Ovary (tissue), 9 donors: ENCODE results near the gene BCAR3. TPM values are rescaled to one million over a fixed set of nuclear protein-coding genes. Genes with fewer than 3 reads are reported as not detected.

Experiments
- DNase-seq, 5 donors: peaks; one replicate each; pipeline ENCODE4 v3.0.0-alpha.2; 2019 to 2020
- H3K27ac ChIP-seq, 2 donors: fragments of 200-600 bp; one replicate each; pipeline versions ENCODE4 v1.5.1 to v1.8.0; 2019 to 2022
- H3K27me3 ChIP-seq: fragments of 200-600 bp; one replicate; pipeline ENCODE4 v1.8.0; 2022
- H3K36me3 ChIP-seq: fragments of 200-600 bp; sonication (generic); one replicate; pipeline ENCODE4 v1.5.1; 2019
- H3K4me1 ChIP-seq: one replicate; pipeline ENCODE4 v1.8.1; 2013; ENCODE audit warnings: mild to moderate bottlenecking, moderate library complexity; ENCODE audit not compliant: insufficient read depth
- H3K4me3 ChIP-seq: fragments of 200-600 bp; sonication (generic); one replicate; pipeline ENCODE4 v1.5.1; 2017
- H3K9me3 ChIP-seq, 2 donors: fragments of 200-600 bp in 1 of 2; sonication (generic) in 1 of 2; one replicate each; pipeline versions ENCODE4 v1.5.1 to v1.8.1; 2013 to 2019; ENCODE audit warnings: mild to moderate bottlenecking in 1 of 2, moderate library complexity in 1 of 2
- CTCF ChIP-seq, 3 donors: fragments of 450-650 bp in 2 of 3; fragments of 200-600 bp in 1 of 3; IDR thresholded peaks; one replicate each; pipeline versions ENCODE4 v1.5.1 to v1.8.0; 2016 to 2022; ENCODE audit warnings: antibody characterized with exemption in 3 of 3, mild to moderate bottlenecking in 1 of 3
- EP300 ChIP-seq: sonication (generic); formaldehyde crosslinking; IDR thresholded peaks from one replicate; pipeline ENCODE4 v1.6.1; 2017; ENCODE audit warnings: antibody characterized with exemption
- POLR2A ChIP-seq: fragments of 450-650 bp; IDR thresholded peaks from one replicate; pipeline ENCODE4 v1.6.1; 2017; ENCODE audit warnings: antibody characterized with exemption, mild to moderate bottlenecking, moderate library complexity
- WGBS, 3 donors: extraction: QIAGEN DNeasy Blood & Tissue Kit in 1 of 3; methylation state at CpG; one replicate each; pipeline versions ENCODE4 v1.1.5 to v1.1.7; 2013 to 2017; 5-methylcytosine and 5-hydroxymethylcytosine counted together
- intact Hi-C, 4 donors: fragments of 100-400 bp; cut with DNase I; formaldehyde crosslinking; loops; one replicate each; pipeline versions ENCODE4 v1.11.0 to v1.15.1; 2022 to 2023
- polyA plus RNA-seq, 2 donors: library from polyadenylated mRNA; stranded (reverse); fragments of 200-250 nt in 1 of 2; fragments of 350-450 nt in 1 of 2; fragmentation: Illumina TruSeq in 1 of 2; extraction: RNeasy Lipid Tissue Mini Kit (QIAGEN cat#74804) in 1 of 2; gene quantifications; one replicate each; pipeline ENCODE4 v1.2.3, GENCODE V29; 2013 to 2014
- total RNA-seq, 7 donors: library from RNA; depleted of rRNA in 2 of 7; stranded (reverse); fragments of >200 nt in 2 of 7; fragmentation: NEBNext Ultra II Directional in 3 of 7; extraction: Animal tissue kit (Norgen Biotek cat#: 25700) in 3 of 7; gene quantifications; one replicate each; pipeline versions ENCODE4 v1.1.0 to v1.2.4, GENCODE V29; 2016 to 2023
- donor health status: DM: no; HTN: no; CAD: no; lungs with moderate emphysema.
- donor health status: DM: no; HTN: no; CAD: no.
- donor health status: Bipolar disorder and iron deficiency.
- donor health status: DM: yes; HTN: yes; CAD: no.
- donor health status: DM: no; HTN: no; CAD: no.
- donor health status: DM: yes; HTN: yes; CAD: no.

The BCAR3 gene
- total and polyA plus RNA-seq, 9 donors, result 13.8 to 30.8 (median 17.5) TPM

- Histone ChIP-seq H3K4me3 (no peak overlapping the region), H3K36me3 (no peaks in the 10 kb centered on the region), H3K27ac (no peak overlapping the region), H3K9me3 (no peaks in the 10 kb centered on the region), H3K27me3 (no peaks in the 10 kb centered on the region), H3K4me1 (no peaks in the 10 kb centered on the region)
- intact Hi-C loops, result no loop called here
- DNase-seq, result no peak
- TF ChIP-seq CTCF (IDR thresholded peaks at IDR 0.05), result no peak
- TF ChIP-seq POLR2A, result no peak
- TF ChIP-seq EP300, result no peak
- 64 to 69% (median 66%) methylated on average over 4 of the region's 4 CpGs for WGBS, 3 donors
Measured at GRCh38 chr1:93565496-93566206, 116.0 kb downstream of the BCAR3 start.

GRCh38 chr1:93559695-93560094 lies 121.9 kb downstream of the BCAR3 start:
- TF ChIP-seq CTCF (IDR thresholded peaks at IDR 0.05) (no peak), POLR2A (no peak)
- Histone ChIP-seq H3K27ac (no peak overlapping the region), H3K9me3 (no peaks in the 10 kb centered on the region), H3K36me3 (no peaks in the 10 kb centered on the region), H3K4me3 (no peak overlapping the region), H3K4me1 (no peaks in the 10 kb centered on the region), H3K27me3 (no peaks in the 10 kb centered on the region)
- no peak for DNase-seq
- intact Hi-C loops, result no loop called here

- no peak overlapping the region for H3K27ac ChIP-seq
- TF ChIP-seq EP300, result no peak
- no peak for TF ChIP-seq POLR2A
- TF ChIP-seq CTCF (IDR thresholded peaks at IDR 0.05), result no peak
- DNase-seq, result no peak
- H3K4me3 ChIP-seq, result no peak overlapping the region
- H3K36me3 ChIP-seq, result no peaks in the 10 kb centered on the region
- H3K4me1 ChIP-seq, result no peaks in the 10 kb centered on the region
- intact Hi-C loops, result no loop called here
- H3K9me3 ChIP-seq, result no peaks in the 10 kb centered on the region
- H3K27me3 ChIP-seq, result no peaks in the 10 kb centered on the region
- 89 to 93% (median 92%) methylated on average over 2 of the region's 2 CpGs for WGBS, 3 donors
Measured at GRCh38 chr1:93559045-93559444, 122.6 kb downstream of the BCAR3 start.

- Histone ChIP-seq H3K4me1 (no peaks in the 10 kb centered on the region), H3K9me3 (no peaks in the 10 kb centered on the region), H3K27me3 (no peaks in the 10 kb centered on the region), H3K27ac (no peak overlapping the region), H3K36me3 (no peaks in the 10 kb centered on the region), H3K4me3 (no peak overlapping the region)
- no peak for DNase-seq
- intact Hi-C loops, result no loop called here
- no peak for TF ChIP-seq EP300
- TF ChIP-seq POLR2A, result no peak
- TF ChIP-seq CTCF (IDR thresholded peaks at IDR 0.05), result no peak
- 94 to 98% (median 95%) methylated on average over 2 of the region's 2 CpGs for WGBS, 3 donors
Measured at GRCh38 chr1:93556291-93556690, 125.3 kb downstream of the BCAR3 start.
